Measurements from ENCODE around the gene FIBP. TPM values are rescaled to one million over a fixed set of nuclear protein-coding genes. Genes with fewer than 3 reads are reported as not detected.

FIBP gene
- total and polyA plus RNA-seq, 2 donors (not counting 3 experiments of a cell fraction or from before 2014, with no cell fraction given), result 105 to 162 TPM

DNA sequence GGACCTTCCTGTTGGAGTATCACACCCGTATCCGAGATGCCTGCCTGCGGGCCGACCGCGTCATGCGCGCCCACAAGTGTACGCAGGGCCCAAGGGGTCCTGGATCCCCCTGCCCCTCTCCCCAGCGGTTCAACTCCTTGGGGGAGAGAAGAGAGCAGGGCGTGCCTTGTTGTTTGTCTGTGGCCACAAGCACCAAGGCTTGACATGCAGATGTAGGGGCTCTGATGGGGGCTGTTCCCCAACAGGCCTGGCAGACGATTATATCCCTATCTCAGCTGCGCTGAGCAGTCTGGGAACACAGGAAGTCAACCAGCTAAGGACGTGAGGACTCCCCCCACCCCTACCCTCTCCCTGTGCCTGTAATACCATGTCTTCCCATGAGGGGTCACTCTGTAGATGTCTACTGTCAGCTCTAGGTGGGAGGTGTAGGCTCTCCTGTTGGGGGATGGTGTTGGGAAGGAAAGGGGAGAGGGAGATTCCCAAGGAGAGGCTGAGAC is 37.1 kb downstream of the FIBP start:
- TF ChIP-seq FOS (IDR thresholded peaks at IDR 0.05; ENCODE audit: borderline replicate concordance, insufficient read depth, low read length) (no peak), POLR2A (IDR thresholded peaks at IDR 0.05; ENCODE audit: low read depth, low read length) (peak; percentile 58), POLR2AphosphoS5 (IDR thresholded peaks at IDR 0.05; ENCODE audit: insufficient read depth, low read depth, low read length) (peak; percentile 42)
- TF ChIP-seq, protein P1, sequence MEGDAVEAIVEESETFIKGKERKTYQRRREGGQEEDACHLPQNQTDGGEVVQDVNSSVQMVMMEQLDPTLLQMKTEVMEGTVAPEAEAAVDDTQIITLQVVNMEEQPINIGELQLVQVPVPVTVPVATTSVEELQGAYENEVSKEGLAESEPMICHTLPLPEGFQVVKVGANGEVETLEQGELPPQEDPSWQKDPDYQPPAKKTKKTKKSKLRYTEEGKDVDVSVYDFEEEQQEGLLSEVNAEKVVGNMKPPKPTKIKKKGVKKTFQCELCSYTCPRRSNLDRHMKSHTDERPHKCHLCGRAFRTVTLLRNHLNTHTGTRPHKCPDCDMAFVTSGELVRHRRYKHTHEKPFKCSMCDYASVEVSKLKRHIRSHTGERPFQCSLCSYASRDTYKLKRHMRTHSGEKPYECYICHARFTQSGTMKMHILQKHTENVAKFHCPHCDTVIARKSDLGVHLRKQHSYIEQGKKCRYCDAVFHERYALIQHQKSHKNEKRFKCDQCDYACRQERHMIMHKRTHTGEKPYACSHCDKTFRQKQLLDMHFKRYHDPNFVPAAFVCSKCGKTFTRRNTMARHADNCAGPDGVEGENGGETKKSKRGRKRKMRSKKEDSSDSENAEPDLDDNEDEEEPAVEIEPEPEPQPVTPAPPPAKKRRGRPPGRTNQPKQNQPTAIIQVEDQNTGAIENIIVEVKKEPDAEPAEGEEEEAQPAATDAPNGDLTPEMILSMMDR (IDR thresholded peaks at IDR 0.05; ENCODE audit: extremely low read depth in 1 of 2, insufficient read depth in 1 of 2, low read depth in 1 of 2, low read length in 2 of 2), result peak; percentile 48 to 50
- intact Hi-C loops (cut with micrococcal nuclease) (no loop called here), dilution Hi-C loops (cut with MboI; ENCODE audit: extremely low pct_ligation_motif_present, low sequenced_read_pairs) (no loop called here)
- Histone ChIP-seq H3K4me1 (ENCODE audit: control insufficient read depth, extremely low read depth, insufficient read depth, low read length) (peaks cover 8% of the 10 kb centered on the region), H3K4me2 (ENCODE audit: insufficient read depth, low read length) (no peak overlapping the region), H3K9ac (replicated peaks; ENCODE audit: extremely low read depth, insufficient read depth, low read length) (no peak overlapping the region), H3K27ac (ENCODE audit: insufficient read depth, low read depth, low read length) (no peak overlapping the region), H3K36me3 (ENCODE audit: control insufficient read depth in 2 of 2, extremely low read depth in 1 of 2, insufficient read depth in 2 of 2, low read length in 2 of 2) (peaks cover 31 to 42% of the 10 kb centered on the region in 2 experiments), H4K20me1 (replicated peaks; ENCODE audit: control insufficient read depth, extremely low read depth, insufficient read depth, low read length) (peaks cover 5% of the 10 kb centered on the region), H3K9me1 (replicated peaks; ENCODE audit: control insufficient read depth, extremely low read depth, insufficient read depth, low read length) (no peaks in the 10 kb centered on the region), H3K27me3 (ENCODE audit: control insufficient read depth in 2 of 2, insufficient read depth in 2 of 2, low read length in 2 of 2) (no peaks in the 10 kb centered on the region), H3K4me3 (replicated peaks in 1 of 3; ENCODE audit: insufficient read depth in 1 of 3, low read depth in 1 of 3, low read length in 3 of 3) (no peak overlapping the region), H3K9me3 (replicated peaks; ENCODE audit: control insufficient read depth, insufficient read depth, low read length) (no peaks in the 10 kb centered on the region), H3K79me2 (ENCODE audit: control insufficient read depth, insufficient read depth, low read length) (peaks cover 31% of the 10 kb centered on the region), H2AFZ (ENCODE audit: low read depth, low read length) (no peak overlapping the region)
- ChIA-PET POLR2A (interaction anchor here (1.0 to 1.3 kb wide), 2 partner anchors 9 kb away, joined by 3 to 4 read pairs; partner anchors contain the start of gene MUS81), CTCF (interaction anchor here (0.8 to 3.7 kb wide), 9 partner anchors 8 to 137 kb away, joined by 3 to 18 read pairs (median 3); partner anchors contain the start of genes FIBP and MUS81)
- DNase-seq (ENCODE audit: low read depth, low spot score) (no peak), FAIRE-seq (no peak)
- no TSS peak for BruUV-seq (replicated peaks)
